ENCODE measurements around the gene CDC25B. TPM values are rescaled to one million over a fixed set of nuclear protein-coding genes. Genes with fewer than 3 reads are reported as not detected.
A peak's percentile ranks its signal among the peaks of the same experiment; 100 is the strongest.
"Not testable (repeated sequence)": the region's sequence is repeated elsewhere in the genome, so short reads cannot be mapped to it uniquely, and the experiment has no call there.

Gene CDC25B
- total RNA-seq, 1 donor from 2014 or later: 27.5 TPM

GRCh38 chr20:3823881-3824280 is 27.8 kb downstream of the CDC25B start:
- no peak for DNase-seq (ENCODE audit: low read depth in 2 of 2)

GRCh38 chr20:3825526-3825925 is 29.4 kb downstream of the CDC25B start:
- no peak for DNase-seq (ENCODE audit: low read depth in 2 of 2)

GRCh38 chr20:3826420-3826819 is 30.3 kb downstream of the CDC25B start:
- DNase-seq (ENCODE audit: low read depth in 2 of 2): no peak

- DNase-seq (ENCODE audit: low read depth in 2 of 2): no peak
Observed at GRCh38 chr20:3828798-3829197, 32.7 kb downstream of the CDC25B start.

GRCh38 chr20:3829891-3830290 is 33.8 kb downstream of the CDC25B start:
- not testable (repeated sequence) for DNase-seq (ENCODE audit: low read depth in 2 of 2)

- DNase-seq (ENCODE audit: low read depth in 2 of 2): no peak
Observed at GRCh38 chr20:3836132-3836531, 40.0 kb downstream of the CDC25B start.

GRCh38 chr20:3839328-3839727 is 43.2 kb downstream of the CDC25B start:
- no peak for DNase-seq (ENCODE audit: low read depth in 2 of 2)

GRCh38 chr20:3840201-3840600 is 44.1 kb downstream of the CDC25B start:
- not testable (repeated sequence) for DNase-seq (ENCODE audit: low read depth in 2 of 2)

- DNase-seq (ENCODE audit: low read depth in 2 of 2): no peak
Observed at GRCh38 chr20:3842348-3842930, 46.3 kb downstream of the CDC25B start.

GRCh38 chr20:3843490-3843889 is 47.4 kb downstream of the CDC25B start:
- peak in 1 of 2 donors; percentile 28 for DNase-seq (ENCODE audit: low read depth in 2 of 2)

GRCh38 chr20:3843990-3844619 is 48.0 kb downstream of the CDC25B start:
- not testable (repeated sequence) for DNase-seq (ENCODE audit: low read depth in 2 of 2)

GRCh38 chr20:3846378-3846739 is 50.2 kb downstream of the CDC25B start:
- DNase-seq (ENCODE audit: low read depth in 2 of 2): no peak

GRCh38 chr20:3846740-3847428 is 50.8 kb downstream of the CDC25B start, which contains the start of gene MAVS:
Gene MAVS, plus strand, starts transcription at chr20:3846834. Its CDS starts 7,791 bp downstream, at chr20:3854625.
- DNase-seq (ENCODE audit: low read depth in 2 of 2): peak; percentile 59 to 88

- DNase-seq (ENCODE audit: low read depth in 2 of 2): peak in 1 of 2 donors; percentile 10
Observed at GRCh38 chr20:3847429-3847940, 51.4 kb downstream of the CDC25B start.

- DNase-seq (ENCODE audit: low read depth in 2 of 2): no peak
Observed at GRCh38 chr20:3848565-3848964, 52.5 kb downstream of the CDC25B start.

- DNase-seq (ENCODE audit: low read depth in 2 of 2): no peak
Observed at GRCh38 chr20:3854462-3854871, 58.4 kb downstream of the CDC25B start.

Other genes with a start within 250 kb of the CDC25B start
- gene GFRA4, start 132.9 kb upstream of the CDC25B start, total RNA-seq: not detected in 2 replicates
- under 0.01 TPM in 1 of 2 replicates, not detected in the other for gene ADAM33, start 114.3 kb upstream of the CDC25B start, total RNA-seq
- not detected in 2 replicates for gene SIGLEC1, start 83.7 kb upstream of the CDC25B start, total RNA-seq
- 10.2 and 14.2 TPM in 2 replicates for gene HSPA12B, start 63.6 kb upstream of the CDC25B start, total RNA-seq
- 22.1 and 24.0 TPM in 2 replicates for gene ADISSP, start 28.6 kb upstream of the CDC25B start, total RNA-seq
- gene SPEF1, start 14.9 kb upstream of the CDC25B start, total RNA-seq: under 0.01 TPM in 1 of 2 replicates, not detected in the other
- gene CENPB, start 9.6 kb upstream of the CDC25B start, total RNA-seq: 65.5 and 77.4 TPM in 2 replicates
- 15.4 and 21.5 TPM in 2 replicates for gene AP5S1, start 24.2 kb downstream of the CDC25B start, total RNA-seq
- 14.5 and 18.0 TPM in 2 replicates for gene MAVS, start 50.5 kb downstream of the CDC25B start, total RNA-seq
- gene PANK2, start 93.1 kb downstream of the CDC25B start, total RNA-seq: 29.4 and 30.1 TPM in 2 replicates
- 2.1 and 5.2 TPM in 2 replicates for gene RNF24, start 219.2 kb downstream of the CDC25B start, total RNA-seq

Data from dermis microvascular lymphatic vessel endothelial cell (primary cell).